CD4-positive, alpha-beta T cell treated with Interleukin-17A for 4 hours (primary cell): ENCODE measurements around the gene KRT72.
A peak's percentile ranks its signal among the peaks of the same experiment; 100 is the strongest.

Source experiments
- DNase-seq: peaks from one replicate; pipeline ENCODE4 v3.0.0-alpha.2; 2020; ENCODE audit warnings: mixed read lengths

Gene KRT72

GRCh38 chr12:52600941-52601481, at the start of gene KRT72:
TSS of gene KRT72 (minus strand) at chr12:52601463. CDS start at chr12:52601452, 11 bp downstream.
- DNase-seq, result no peak

GRCh38 chr12:52650520-52651081, 49.3 kb upstream of the KRT72 start:
- no peak for DNase-seq

GRCh38 chr12:52649066-52649465, 47.8 kb upstream of the KRT72 start:
- no peak for DNase-seq

- no peak for DNase-seq
Observed at GRCh38 chr12:52648012-52648550, 46.8 kb upstream of the KRT72 start.

GRCh38 chr12:52647601-52648000, 46.3 kb upstream of the KRT72 start:
- DNase-seq, result no peak

GRCh38 chr12:52646613-52647012, 45.4 kb upstream of the KRT72 start:
- DNase-seq, result no peak

GRCh38 chr12:52645982-52646381, 44.7 kb upstream of the KRT72 start:
- no peak for DNase-seq

- DNase-seq, result peak; percentile 67
Observed at GRCh38 chr12:52645120-52645761, 44.0 kb upstream of the KRT72 start.

- DNase-seq, result no peak
Observed at GRCh38 chr12:52644078-52644415, 42.8 kb upstream of the KRT72 start.

GRCh38 chr12:52643233-52644077, 42.2 kb upstream of the KRT72 start:
- DNase-seq, result no peak

GRCh38 chr12:52641468-52641867, 40.2 kb upstream of the KRT72 start:
- DNase-seq, result no peak

- DNase-seq, result no peak
Observed at GRCh38 chr12:52637299-52637698, 36.0 kb upstream of the KRT72 start.

- DNase-seq, result no peak
Observed at GRCh38 chr12:52636592-52637258, 35.5 kb upstream of the KRT72 start.

- no peak for DNase-seq
Observed at GRCh38 chr12:52636189-52636588, 34.9 kb upstream of the KRT72 start.

GRCh38 chr12:52634266-52635056, 33.2 kb upstream of the KRT72 start:
- no peak for DNase-seq

- DNase-seq, result peak; percentile 61
Observed at GRCh38 chr12:52633383-52633782, 32.1 kb upstream of the KRT72 start.

GRCh38 chr12:52632656-52633055, 31.4 kb upstream of the KRT72 start:
- no peak for DNase-seq

GRCh38 chr12:52631676-52632459, 30.6 kb upstream of the KRT72 start:
- no peak for DNase-seq

GRCh38 chr12:52631264-52631663, 30.0 kb upstream of the KRT72 start:
- DNase-seq, result no peak

- no peak for DNase-seq
Observed at GRCh38 chr12:52630599-52631200, 29.4 kb upstream of the KRT72 start.

- DNase-seq, result no peak
Observed at GRCh38 chr12:52630008-52630500, 28.8 kb upstream of the KRT72 start.
